ENCODE results near the gene VANGL2. TPM values are rescaled to one million over a fixed set of nuclear protein-coding genes. Genes with fewer than 3 reads are reported as not detected.

The VANGL2 gene
- total RNA-seq, 1 donor from 2014 or later, result not detected

DNA sequence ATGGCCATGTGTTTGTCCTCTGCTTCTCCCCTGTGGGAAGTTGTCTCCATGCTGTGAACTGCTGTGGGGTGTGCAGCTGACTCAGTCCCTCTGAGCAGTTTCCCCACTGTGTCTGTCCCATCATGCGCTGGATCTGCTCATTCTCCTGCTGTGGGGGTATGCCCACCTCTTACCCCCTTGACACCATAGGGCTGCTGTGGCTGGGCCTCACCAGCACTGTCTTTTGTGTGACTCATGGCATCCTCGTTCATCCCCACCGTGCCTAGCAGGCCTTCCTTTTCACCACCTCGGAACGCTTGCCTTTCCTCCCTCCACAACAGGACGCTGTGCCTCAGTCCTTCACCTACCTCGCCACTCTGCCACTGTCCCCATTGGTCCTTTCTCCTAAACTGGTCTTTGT lies 27.3 kb downstream of the VANGL2 start:
- DNase-seq (ENCODE audit: low read depth, low spot score), result no peak

DNA sequence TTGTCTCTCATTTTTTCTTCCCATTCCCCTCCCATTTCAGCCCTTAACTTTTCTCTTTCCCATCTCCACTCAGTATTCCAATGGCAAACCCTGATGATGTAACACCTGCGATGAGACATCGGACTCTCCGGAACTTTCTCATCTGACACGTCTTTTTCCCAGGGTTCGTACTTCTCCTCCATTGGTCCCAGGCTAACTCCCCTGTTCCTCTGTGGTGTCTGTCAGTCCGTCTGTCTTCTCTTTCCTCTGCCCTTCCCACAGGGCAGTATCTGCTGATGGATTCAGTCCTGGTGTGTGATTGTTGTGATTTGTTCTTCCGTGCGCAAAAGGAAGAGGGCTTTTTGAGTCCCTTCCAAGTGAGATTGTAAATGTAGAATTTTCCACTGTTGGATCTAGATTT lies 27.7 kb downstream of the VANGL2 start:
- no peak for DNase-seq (ENCODE audit: low read depth, low spot score)

DNA sequence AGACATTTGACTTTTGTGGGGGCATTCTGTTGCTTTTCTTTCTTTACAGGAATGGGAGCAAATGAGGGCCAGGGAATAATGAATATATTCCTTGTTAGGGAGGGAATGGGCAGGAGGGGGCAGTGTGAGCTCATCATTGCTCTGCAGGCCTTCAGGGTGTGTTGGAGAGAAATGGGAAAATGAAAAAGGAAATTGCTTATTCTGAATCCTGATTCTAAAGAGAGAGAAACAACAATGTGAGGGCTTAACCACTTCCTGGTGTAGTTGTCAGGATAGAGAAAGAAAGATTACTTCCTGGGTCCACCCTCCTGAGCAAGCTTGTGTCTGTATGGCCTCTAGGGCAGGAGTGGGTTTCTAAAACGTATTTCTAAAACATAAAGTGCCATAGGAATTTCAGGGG lies 28.3 kb downstream of the VANGL2 start:
- no peak for DNase-seq (ENCODE audit: low read depth, low spot score)

DNA sequence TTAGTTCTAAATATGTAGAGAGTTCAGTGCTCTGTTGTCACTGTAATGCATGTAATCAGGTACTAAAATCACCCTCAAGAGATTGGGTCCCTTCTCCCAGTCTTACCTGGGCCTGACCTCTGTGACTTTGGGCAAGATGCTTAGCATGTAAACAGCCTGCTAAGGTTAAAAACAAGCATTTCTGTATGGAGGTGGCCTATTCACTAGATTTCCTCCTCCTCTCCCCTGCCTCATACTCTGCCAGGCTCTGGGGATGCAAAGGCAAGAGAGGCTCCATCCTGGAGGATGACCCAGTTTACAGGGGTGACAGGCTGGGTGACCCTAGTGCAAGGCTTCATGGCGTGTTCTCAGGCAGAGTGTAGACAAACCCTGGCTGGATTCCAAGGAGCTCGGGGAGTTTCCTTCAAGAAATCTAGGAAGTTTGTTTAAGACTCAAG lies 28.8 kb downstream of the VANGL2 start:
- DNase-seq (ENCODE audit: low read depth, low spot score), result no peak

DNA sequence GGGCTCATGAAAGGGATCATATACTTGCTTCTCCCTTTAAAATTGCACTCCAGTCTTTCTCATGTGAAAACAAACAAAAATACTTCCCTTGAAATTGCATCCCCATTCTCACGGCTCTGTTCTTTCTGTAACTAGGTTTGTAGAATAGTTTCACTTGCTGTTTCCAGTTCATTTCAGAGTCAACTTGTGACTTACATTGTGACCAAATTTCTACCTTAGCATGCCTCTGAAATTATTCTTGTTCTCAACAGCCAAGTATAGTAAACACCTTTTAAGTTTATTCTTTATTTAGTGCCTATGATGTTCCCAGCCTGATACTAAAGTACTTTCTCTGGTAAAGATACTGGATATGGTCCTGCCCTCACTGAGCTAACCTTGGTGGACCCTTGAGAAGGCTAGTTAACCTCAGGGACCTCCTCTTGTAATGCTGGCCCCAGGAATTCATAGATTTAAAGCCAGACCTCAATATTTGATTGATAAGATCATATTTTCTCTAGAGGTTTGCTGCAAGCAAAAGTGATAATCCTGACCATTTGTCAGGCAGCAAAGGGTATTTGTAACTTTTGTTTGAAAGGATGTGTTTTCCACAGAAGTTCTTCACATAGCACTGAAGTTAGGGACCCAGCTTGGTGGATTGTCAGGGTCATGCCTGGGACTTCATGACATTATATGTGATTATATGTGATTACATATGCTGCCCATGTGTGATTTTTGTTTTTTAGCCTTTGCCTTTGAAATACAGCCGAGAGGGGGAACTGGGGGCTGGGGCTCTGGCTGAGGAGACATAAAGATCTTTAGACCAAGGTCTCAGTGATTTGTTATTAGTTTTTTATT lies 29.6 kb downstream of the VANGL2 start:
- no peak for DNase-seq (ENCODE audit: low read depth, low spot score)

DNA sequence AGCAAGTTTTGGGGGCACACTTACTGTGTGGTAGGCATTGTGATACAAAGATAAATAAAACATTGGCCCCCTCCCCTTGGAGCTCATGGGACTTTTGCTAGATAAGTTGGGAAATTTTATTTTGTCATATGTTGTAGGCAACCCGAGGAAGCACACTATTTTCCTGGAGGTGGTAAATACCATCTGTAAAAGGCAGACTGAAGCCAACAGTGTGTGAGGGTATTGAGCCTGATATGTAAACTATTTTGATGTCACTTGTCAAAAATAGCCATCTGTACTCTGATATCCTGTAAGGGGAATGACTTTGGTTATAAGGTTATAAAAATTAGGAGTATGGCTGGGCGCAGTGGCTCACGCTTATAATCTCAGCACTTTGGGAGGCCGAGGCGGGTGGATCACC lies 30.6 kb downstream of the VANGL2 start:
- DNase-seq (ENCODE audit: low read depth, low spot score), result no peak

DNA sequence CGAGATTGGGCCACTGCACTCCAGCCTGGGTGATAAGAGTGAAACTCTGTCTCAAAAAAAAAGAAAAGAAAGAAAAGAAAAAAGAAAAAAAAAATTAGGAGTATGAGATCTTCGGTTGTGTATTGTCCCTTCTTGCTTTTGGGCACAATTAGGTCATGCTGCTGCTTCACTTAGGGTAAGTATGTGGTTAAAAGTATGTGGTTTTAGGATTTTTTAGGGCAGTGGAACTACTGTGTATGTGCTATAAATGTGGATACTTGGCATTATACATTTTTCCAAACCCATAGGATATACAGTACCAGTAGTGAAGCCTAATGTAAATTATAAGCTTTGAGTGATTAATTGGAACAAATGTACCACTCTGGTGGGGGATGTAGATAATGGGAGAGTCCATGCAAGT lies 31.2 kb downstream of the VANGL2 start:
- no peak for DNase-seq (ENCODE audit: low read depth, low spot score)

DNA sequence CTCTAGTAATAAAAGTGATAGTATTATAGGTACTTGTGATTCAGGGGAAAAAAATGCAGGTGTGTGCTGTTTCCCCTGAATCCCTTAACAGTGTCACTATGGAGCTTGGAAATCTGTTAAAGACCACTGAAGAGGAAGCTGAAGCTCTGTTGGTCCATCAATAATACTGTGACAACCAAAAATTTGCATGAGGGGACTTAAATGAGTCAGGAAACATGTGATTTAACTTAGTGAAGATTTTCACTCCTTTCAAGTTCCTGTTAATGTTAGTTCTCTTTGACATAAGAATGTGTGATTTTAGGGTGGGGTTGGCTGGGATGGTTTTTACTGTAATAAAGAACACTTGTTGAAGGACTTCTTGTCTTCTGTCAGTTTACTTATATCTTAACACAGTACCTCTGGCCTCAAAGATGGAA lies 32.0 kb downstream of the VANGL2 start:
- DNase-seq (ENCODE audit: low read depth, low spot score), result no peak

DNA sequence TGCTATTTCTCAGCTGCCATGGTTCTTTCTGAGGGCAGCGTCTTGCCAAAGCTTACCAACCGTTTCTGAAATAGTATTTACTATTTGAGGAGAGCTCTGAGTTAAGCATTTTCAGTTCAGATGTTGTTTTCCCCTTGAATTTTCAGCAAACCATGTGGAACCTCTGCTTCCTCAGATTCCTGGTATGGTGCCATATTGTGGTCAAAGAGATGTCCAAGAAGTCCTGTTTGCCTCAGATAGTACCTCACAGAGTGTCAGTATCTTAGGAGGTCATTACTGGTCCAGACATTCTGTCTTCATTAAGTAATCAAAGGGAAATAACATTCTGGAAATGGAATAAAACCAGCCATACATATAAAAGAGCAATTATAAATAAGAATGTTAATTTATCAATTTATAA lies 36.6 kb downstream of the VANGL2 start:
- DNase-seq (ENCODE audit: low read depth, low spot score), result no peak

DNA sequence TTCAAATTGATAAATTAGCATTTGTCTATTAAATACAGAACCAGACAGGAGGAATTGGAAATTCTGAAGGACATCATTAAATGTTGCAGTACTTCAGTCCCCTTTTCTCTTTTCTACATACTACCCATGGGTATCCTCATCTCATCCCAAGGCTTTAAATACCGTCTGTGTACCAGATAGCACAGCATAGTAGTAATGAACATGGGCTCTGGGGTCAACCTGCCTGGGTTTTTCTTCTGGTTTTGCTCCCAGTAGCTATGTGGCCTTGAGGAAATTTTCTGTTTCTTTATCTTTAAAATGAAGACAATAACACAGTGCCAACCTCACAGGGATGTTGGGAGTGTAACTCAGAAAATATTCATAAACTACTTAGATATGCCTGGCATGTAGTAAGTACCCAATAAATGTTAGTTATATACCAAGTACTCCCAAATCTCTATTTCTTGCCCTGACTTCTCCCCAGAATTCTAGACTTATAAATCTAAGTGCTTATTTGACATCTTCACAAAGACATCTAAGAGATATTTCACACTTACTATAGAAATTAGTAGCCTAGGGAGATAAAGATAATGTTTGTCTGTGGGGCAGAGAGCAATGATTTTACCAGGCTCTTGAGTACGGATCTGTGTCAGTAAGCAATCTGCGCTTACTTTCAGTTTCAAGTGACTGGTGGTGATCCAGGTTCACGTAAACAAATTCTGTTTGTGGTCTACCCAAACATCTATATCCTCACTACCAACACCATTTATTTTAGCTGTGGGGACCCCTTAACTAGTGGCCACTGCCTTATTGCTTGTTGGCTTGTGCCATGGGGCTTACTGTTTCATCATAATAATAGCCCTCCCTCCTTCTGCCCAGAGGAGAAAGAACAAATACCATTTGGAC lies 37.3 kb downstream of the VANGL2 start:
- no peak for DNase-seq (ENCODE audit: low read depth, low spot score)

DNA sequence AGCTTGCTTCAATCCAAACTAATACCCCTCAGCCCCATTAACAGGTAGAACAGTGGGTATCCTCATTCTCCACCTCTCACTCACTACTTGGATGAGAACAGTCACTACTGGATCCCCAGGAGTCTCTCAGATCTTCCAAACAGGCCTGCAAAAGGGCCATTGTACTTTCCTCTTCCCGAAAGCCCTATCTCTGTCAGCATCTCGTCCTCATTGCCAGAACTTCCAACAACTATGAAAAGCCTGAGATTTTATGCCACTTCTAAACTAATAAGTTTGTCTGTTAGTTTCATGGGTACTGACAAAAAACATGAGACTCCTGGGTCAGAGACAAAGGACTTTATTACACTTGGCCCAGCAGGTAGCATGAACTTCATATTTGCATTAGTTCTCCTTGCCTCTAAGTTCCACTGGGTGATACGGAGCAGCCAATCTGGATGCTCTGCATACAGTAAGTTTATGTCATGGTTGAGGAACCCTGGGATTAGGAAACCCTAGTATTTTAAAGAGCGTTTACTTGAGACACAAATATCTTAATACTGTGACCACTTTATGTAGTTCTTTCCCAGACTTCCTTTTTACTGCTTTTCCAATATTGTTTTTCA lies 38.1 kb downstream of the VANGL2 start:
- DNase-seq (ENCODE audit: low read depth, low spot score), result no peak

DNA sequence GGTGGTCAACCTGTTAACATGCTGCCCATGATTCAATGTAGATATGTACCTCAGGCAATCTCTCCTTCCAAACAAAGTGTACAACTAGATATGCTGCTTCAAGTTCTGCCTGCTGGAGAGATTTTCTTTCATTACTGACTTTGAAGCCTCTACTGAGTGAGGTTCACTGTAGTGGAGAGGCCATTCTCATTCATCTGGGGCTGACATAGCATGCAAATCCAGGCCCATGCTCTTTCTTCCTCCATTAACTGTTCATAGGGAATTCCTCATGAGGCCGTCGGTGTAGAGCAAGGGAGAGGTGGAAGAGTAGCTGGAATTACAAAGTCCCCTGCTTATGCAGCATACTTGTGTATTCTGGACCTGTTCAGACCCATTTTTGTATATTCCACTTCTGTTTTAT lies 38.6 kb downstream of the VANGL2 start:
- DNase-seq (ENCODE audit: low read depth, low spot score), result no peak

DNA sequence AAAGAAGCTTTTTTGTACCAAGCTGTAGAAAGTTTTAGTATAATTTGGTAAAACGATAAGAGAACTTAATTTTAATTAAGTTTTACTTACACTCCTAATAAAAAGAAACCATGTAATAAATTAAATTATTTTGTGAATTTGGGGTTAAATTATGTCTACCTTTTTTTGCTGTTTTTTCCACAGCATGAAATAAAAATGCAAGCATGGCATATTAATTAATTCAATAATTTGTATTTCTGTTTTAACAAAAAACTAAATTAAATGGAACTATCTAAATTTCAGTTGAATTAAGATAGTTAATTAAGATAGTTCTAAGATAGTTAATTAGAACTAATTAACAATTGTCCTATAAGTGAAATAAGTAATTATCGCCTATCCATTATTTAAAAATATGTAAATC lies 39.4 kb downstream of the VANGL2 start:
- DNase-seq (ENCODE audit: low read depth, low spot score), result no peak

DNA sequence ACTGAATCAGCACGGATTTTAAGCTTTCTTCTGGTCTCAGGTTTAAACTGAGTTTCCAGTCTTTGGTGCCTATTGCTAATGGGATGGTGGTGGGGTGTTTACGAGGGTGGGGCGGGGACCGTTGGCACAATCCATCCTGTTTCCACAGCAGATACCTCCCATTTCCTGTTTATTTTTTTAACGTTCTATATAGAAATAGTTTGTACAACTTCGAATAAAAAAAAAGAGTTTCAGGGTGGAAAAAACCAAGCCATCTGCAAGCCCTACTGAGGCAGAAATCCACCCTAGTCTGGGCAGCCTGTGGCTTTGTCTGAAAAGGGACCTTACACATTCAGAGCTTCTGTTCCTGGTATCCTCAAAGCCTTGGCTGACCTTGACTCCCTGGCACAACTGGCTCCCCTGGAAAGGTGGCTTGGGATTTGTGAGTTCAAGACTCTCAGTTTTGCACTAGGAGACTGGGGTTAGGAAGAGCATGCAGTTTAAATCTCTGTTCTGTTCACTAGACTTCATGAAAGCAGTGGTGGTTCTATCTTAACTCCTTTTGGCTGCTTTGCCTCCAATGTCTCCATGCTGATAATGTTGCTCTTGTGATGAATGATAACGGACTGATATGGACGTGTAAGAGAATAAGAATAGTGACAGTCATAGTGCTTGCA lies 46.7 kb downstream of the VANGL2 start:
- no peak for DNase-seq (ENCODE audit: low read depth, low spot score)

DNA sequence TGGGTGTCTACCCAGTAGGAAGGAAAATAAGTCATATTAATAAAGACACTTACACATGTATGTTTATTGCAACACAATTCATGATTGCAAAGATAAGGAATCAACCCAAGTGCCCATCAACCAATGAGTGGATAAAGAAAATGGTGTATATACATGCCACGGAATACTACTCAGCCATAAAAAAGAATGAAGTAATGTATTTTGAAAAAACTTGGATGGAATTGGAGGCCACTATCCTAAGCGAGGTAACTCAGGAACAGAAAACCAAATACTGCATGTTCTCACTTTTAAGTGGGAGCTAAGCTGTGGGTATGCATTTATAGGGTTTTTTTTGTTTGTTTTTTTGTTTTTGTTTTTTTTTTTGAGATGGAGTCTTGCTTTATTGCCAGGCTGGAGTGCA lies 49.1 kb downstream of the VANGL2 start:
- no peak for DNase-seq (ENCODE audit: low read depth, low spot score)

DNA sequence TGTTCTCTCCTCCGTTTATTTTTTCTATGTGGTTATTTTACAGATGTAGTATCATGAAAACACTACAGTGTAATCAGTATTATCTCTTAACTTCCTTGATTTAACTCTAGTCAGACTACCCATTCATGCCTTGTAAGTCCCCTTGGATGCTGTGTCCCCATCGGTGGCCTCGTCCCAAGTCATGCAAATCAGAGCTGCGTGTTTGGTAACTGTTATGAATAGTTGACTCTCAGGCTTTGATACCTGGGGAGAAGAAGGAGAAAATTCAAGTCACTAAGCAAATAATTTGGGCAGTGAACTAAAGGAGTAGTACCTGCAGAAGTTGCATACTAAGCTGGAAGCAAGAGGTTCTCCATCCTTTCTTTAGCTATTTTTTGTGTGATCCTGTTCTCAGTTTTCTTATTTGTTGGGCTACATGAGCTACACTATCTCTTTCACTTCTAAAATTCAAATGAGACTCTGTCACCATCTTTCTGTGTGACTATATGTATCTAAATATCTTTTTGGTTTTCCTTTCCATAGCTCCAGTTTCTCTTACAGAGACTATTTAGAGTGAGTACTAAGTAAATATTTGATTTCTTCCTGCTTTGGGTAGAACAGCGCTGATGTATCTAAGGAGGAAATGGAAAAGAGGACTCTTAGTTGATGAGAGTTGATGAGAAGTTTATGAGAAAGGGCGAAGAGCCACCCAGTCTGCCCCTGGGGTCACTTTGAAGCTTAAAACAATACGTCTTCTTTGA lies 50.9 kb downstream of the VANGL2 start:
- DNase-seq (ENCODE audit: low read depth, low spot score), result no peak

DNA sequence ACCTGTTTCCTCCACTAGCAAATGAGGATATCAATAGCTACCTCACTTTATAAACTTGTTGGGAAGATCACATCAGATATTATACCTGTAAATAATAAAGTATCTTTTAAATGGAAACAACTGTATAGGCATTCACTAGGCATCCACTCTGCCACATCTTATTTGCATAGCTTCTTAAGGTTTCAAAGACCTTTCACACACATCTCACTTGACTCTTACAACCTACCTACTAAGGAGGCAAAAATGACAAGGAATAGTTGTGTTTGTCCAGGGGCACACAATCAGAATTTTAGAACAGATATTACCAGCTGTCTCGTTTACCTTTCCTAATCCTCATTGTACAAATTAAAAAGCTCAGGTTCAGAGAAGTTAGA lies 51.5 kb downstream of the VANGL2 start:
- DNase-seq (ENCODE audit: low read depth, low spot score), result no peak

DNA sequence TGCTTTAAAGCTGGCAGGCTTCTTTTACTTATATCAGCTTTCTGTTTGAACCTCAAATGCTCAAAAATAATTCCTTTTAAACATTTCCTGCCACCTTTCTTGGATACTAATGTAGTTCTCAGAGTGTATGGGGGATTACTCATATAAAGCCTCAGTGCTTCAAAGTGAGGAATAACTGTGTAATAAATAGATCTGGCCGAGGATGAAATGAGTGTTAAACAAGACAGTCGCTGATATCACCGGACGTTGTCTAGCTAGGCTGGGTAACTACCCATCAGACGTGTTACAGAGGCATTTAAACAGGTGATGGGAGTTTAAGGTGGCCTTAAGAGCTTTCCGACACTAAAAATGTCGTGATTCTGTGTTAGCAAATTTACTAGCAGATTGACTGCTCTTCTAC lies 53.1 kb downstream of the VANGL2 start:
- no peak for DNase-seq (ENCODE audit: low read depth, low spot score)

DNA sequence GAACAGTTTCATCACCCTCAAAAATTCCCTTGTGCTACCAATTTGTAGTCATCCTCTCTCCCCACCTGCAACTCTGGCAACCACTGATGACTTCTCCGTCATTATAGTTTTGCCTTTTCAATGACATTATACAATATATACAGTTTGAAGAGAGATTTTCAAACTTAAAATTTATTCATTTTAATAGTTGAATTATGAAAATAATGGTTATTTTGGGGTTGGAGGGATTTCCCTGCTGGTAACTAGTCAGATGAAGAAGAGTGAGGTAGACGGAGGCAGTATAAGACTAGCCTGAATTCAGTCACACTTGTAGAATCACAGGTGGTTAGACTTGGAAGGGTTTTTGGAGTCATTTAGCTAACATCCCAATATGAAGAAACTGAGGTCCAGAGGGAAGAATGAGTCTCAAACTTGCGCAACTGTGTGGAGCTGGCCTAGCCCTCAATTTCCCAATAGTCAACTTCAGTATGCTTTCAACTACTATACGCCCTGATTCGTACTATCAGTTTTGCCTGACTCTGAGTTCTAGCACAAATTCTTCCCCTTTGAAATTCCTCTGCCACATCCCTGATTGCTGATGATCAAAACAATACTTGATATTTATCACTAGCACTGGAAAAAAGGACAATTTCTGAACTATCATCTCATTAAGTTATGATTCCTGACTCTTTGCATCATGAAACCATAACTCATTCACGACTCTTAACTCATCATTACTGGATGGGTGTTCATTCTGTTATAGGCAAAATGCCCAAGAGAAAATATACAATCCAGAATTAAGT lies 54.2 kb downstream of the VANGL2 start:
- no peak for DNase-seq (ENCODE audit: low read depth, low spot score)

DNA sequence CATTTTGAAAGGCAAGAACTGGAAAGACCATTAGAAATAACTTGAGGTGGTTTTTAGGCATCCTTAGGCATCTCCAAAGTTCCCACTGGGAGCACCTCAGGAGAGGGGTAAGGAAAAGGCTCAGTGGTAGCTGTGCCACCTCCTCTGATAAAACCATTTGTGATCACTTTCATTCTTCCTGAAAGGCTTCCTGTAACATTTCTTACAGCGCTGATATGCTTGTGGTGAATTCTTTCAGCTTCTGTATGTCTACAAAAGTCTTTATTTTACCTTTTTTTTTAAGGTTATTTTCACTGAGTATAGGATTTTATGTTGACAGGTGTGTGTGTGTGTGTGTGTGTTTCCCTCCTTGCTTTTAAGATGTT lies 54.8 kb downstream of the VANGL2 start:
- no peak for DNase-seq (ENCODE audit: low read depth, low spot score)

Data from pulmonary artery endothelial cell (primary cell).